ENCODE data around the gene FOS. TPM values are rescaled to one million over a fixed set of nuclear protein-coding genes. Genes with fewer than 3 reads are reported as not detected.

Gene FOS
- polyA plus RNA-seq, 1 experiment, result 84.1 TPM

GRCh38 chr14:75258079-75258802 is 20.4 kb upstream of the FOS start:
- Histone ChIP-seq H3K36me3 (ENCODE audit: control insufficient read depth, insufficient read depth, low read length) (no peaks in the 10 kb centered on the region), H3K27me3 (ENCODE audit: control insufficient read depth, insufficient read depth, low read length) (no peaks in the 10 kb centered on the region), H3K4me3 (ENCODE audit: low read depth, low read length) (peak overlapping the region; percentile 40)
- TF ChIP-seq CTCF (IDR thresholded peaks at IDR 0.05; ENCODE audit: insufficient read depth, low read depth, low read length), result no peak
- CTCF ChIA-PET, result interaction anchor here (1.3 to 1.9 kb wide), 3 partner anchors 13 to 39 kb away, joined by 3 to 7 read pairs (median 4); no protein-coding TSS in a partner anchor
- DNase-seq (ENCODE audit: low read depth), result no peak
- POLR2A ChIA-PET, result no interaction called here

- peak overlapping the region; percentile 40 for H3K4me3 ChIP-seq (ENCODE audit: low read depth, low read length)
- CTCF ChIA-PET, result interaction anchor here (1.1 to 1.9 kb wide), 4 partner anchors 14 to 127 kb away, joined by 3 to 7 read pairs (median 4); no protein-coding TSS in a partner anchor
- TF ChIP-seq CTCF (IDR thresholded peaks at IDR 0.05; ENCODE audit: insufficient read depth, low read depth, low read length), result no peak
Measured at GRCh38 chr14:75258803-75259509, 19.7 kb upstream of the FOS start.

GRCh38 chr14:75259510-75259855 is 19.1 kb upstream of the FOS start:
- POLR2A ChIA-PET, result interaction anchor here (0.6 to 1.0 kb wide), 2 partner anchors 75 to 76 kb away, joined by 3 read pairs; no protein-coding TSS in a partner anchor
- no peak for DNase-seq (ENCODE audit: low read depth)

More at GRCh38 chr14:75258803-75259509, 19.7 kb upstream of the FOS start:
- peak; percentile 97 for DNase-seq (ENCODE audit: low read depth)
- Histone ChIP-seq H3K27me3 (ENCODE audit: control insufficient read depth, insufficient read depth, low read length) (no peaks in the 10 kb centered on the region), H3K36me3 (ENCODE audit: control insufficient read depth, insufficient read depth, low read length) (no peaks in the 10 kb centered on the region)
- POLR2A ChIA-PET, result interaction anchor here (0.6 kb wide), 1 partner anchor 318 kb away, joined by 3 read pairs; no protein-coding TSS in a partner anchor

GRCh38 chr14:75260025-75260763 is 18.4 kb upstream of the FOS start:
- POLR2A ChIA-PET, result interaction anchor here (0.6 to 1.0 kb wide), 2 partner anchors 76 to 77 kb away, joined by 3 read pairs; no protein-coding TSS in a partner anchor
- CTCF ChIA-PET, result no interaction called here
- no peak for DNase-seq (ENCODE audit: low read depth)
- no peak for TF ChIP-seq CTCF (IDR thresholded peaks at IDR 0.05; ENCODE audit: insufficient read depth, low read depth, low read length)
- no peaks in the 10 kb centered on the region for H3K27me3 ChIP-seq (ENCODE audit: control insufficient read depth, insufficient read depth, low read length)
- no peak overlapping the region for H3K4me3 ChIP-seq (ENCODE audit: low read depth, low read length)
- no peaks in the 10 kb centered on the region for H3K36me3 ChIP-seq (ENCODE audit: control insufficient read depth, insufficient read depth, low read length)

More at GRCh38 chr14:75259510-75259855, 19.1 kb upstream of the FOS start:
- Histone ChIP-seq H3K4me3 (ENCODE audit: low read depth, low read length) (peak overlapping the region; percentile 33), H3K36me3 (ENCODE audit: control insufficient read depth, insufficient read depth, low read length) (no peaks in the 10 kb centered on the region), H3K27me3 (ENCODE audit: control insufficient read depth, insufficient read depth, low read length) (no peaks in the 10 kb centered on the region)
- CTCF ChIA-PET, result interaction anchor here (1.1 to 1.9 kb wide), 2 partner anchors 35 to 128 kb away, joined by 4 to 7 read pairs; no protein-coding TSS in a partner anchor
- TF ChIP-seq CTCF (IDR thresholded peaks at IDR 0.05; ENCODE audit: insufficient read depth, low read depth, low read length), result peak; percentile 25; the same call in 1 of the 2 replicates
